Activated B cell treated with CpG ODN at 0.5 μM for 24 hours (primary cell): Measurements from ENCODE around the gene CNIH2. TPM values are rescaled to one million over a fixed set of nuclear protein-coding genes. Genes with fewer than 3 reads are reported as not detected.

Experiments
- ATAC-seq: fragments of 200-7000 bp; cut with Tn5 transposase; one replicate; pipeline ENCODE4 v1.10.0; 2021; ENCODE audit warnings: low read depth, mild to moderate bottlenecking, moderate library complexity
- CTCF ChIA-PET: fragments of 350-600 bp; sonication (Branson Sonifier 250); formaldehyde crosslinking; loops from one replicate; lab custom pipeline; 2021; ENCODE audit warnings: antibody characterized with exemption; lab: Charles Lee
- POLR2A ChIA-PET: fragments of 350-600 bp; sonication (Branson Sonifier 250); formaldehyde crosslinking; loops from one replicate; lab custom pipeline; 2021; ENCODE audit warnings: antibody characterized with exemption; lab: Charles Lee
- DNase-seq: peaks from one replicate; pipeline ENCODE4 v3.0.0; 2022
- H3K27ac Mint-ChIP-seq: one replicate; pipeline ENCODE4 v1.8.0; 2020; ENCODE audit warnings: mixed read lengths
- H3K27me3 Mint-ChIP-seq: one replicate; pipeline ENCODE4 v1.8.0; 2021; ENCODE audit warnings: mixed read lengths
- H3K36me3 Mint-ChIP-seq: one replicate; pipeline ENCODE4 v1.8.0; 2021; ENCODE audit warnings: low read depth, mixed read lengths
- H3K4me1 Mint-ChIP-seq: one replicate; pipeline ENCODE4 v1.8.0; 2021; ENCODE audit warnings: mixed read lengths
- H3K4me3 Mint-ChIP-seq: one replicate; pipeline ENCODE4 v1.8.0; 2020; ENCODE audit warnings: mild to moderate bottlenecking, mixed read lengths
- H3K9me3 Mint-ChIP-seq: one replicate; pipeline ENCODE4 v1.8.0; 2020; ENCODE audit warnings: mixed read lengths
- intact Hi-C: fragments of 100-400 bp; cut with micrococcal nuclease; formaldehyde crosslinking; loops from one replicate; pipeline ENCODE4 v1.15.1; 2024
- total RNA-seq: library from RNA; stranded (reverse); gene quantifications from 2 replicates; pipeline ENCODE4 v1.2.3, GENCODE V29; 2022
- TF ChIP-seq, protein P1 (sequence below): fragments of 200-600 bp; IDR thresholded peaks from one replicate; pipeline ENCODE4 v1.8.0; 2022; ENCODE audit warnings: antibody characterized with exemption, mild to moderate bottlenecking

Gene CNIH2
- total RNA-seq, result 0.93 and 1.0 TPM in 2 replicates

DNA sequence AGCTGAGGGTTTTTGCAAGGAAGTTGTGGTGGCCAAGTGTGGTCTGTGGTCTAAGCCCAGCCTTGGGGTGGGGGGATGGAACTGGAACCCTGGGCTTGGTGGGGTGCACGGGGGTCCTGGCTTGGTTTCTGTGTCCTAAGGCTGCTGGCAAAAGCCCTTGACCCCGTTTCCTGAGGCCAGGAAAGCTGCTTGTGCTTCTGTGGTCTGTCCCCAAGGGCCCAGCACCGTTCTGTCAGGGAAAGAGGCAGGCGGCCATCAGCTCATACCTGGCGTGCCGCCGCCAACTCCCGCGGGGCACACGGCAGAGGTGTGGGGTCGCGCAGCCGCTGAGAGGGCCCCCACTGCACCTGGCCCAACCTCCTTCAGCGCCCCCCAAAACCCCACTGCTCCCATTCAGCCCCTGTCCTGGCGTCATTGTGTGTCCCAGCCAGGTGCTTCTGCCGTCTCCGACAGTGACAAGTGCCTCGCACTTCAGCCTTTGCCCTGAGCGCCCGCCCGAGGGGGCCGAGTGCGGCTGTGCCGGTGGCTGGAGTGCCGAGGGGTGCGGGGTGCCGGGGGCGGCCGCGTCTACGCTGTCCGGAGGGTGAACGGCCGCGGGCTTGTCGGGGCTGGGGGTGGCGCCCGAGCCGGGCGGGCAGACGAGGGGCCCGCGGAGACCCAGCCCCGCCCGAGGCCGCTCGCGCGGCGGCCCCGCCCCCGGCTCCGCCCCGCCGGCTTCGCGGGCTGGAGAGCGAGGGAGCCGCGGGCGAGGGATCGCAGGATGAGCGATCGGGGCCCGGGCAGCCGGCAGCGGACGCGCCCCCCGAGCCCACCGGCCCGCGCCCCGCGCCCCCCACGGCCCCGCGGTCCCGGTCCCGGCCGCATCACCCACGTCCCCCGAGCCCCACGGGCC lies at the start of gene CNIH2:
CNIH2 (plus strand) TSS at position 705 of the 892 bp plus-strand sequence. CDS start 282 bp downstream, outside the sequence.
- Mint-ChIP-seq H3K27me3 (no peaks in the 10 kb centered on the region), H3K4me1 (peaks cover 34% of the 10 kb centered on the region), H3K36me3 (peaks cover 40% of the 10 kb centered on the region), H3K27ac (no peak within 1 kb of the TSS), H3K9me3 (no peaks in the 10 kb centered on the region), H3K4me3 (peak within 1 kb of the TSS; percentile 53)
- TF ChIP-seq, protein P1, sequence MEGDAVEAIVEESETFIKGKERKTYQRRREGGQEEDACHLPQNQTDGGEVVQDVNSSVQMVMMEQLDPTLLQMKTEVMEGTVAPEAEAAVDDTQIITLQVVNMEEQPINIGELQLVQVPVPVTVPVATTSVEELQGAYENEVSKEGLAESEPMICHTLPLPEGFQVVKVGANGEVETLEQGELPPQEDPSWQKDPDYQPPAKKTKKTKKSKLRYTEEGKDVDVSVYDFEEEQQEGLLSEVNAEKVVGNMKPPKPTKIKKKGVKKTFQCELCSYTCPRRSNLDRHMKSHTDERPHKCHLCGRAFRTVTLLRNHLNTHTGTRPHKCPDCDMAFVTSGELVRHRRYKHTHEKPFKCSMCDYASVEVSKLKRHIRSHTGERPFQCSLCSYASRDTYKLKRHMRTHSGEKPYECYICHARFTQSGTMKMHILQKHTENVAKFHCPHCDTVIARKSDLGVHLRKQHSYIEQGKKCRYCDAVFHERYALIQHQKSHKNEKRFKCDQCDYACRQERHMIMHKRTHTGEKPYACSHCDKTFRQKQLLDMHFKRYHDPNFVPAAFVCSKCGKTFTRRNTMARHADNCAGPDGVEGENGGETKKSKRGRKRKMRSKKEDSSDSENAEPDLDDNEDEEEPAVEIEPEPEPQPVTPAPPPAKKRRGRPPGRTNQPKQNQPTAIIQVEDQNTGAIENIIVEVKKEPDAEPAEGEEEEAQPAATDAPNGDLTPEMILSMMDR, result no peak
- ChIA-PET POLR2A (interaction anchor here (0.6 to 1.5 kb wide), 4 partner anchors 9 to 1328 kb away, joined by 4 to 9 read pairs (median 7); partner anchors contain the start of gene YIF1A), CTCF (no interaction called here)
- intact Hi-C loops, result loop anchor here (1.0 kb wide), 1 partner anchor 9 kb away; the partner anchor contains the start of gene RAB1B
- DNase-seq (peak; percentile 73), ATAC-seq (peak; percentile 35)

DNA sequence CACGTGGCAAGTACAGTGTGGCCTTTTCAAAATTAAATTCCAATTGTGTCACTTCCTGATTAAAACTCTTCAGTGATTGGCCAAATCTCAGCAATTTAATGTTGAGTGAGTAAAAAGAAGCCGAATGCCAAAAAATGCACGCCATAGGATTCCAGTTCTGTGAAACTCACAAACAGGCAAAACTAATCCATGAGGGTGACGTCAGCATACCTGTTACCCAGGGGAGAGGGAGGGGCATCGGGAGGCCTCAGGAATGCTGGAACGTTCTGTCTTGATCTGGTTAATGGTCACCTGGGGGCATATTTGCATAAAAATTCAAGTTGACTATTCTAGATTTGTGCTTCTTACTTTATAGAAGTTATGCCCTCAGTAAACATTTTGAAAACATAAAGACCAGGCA lies 49.5 kb upstream of the CNIH2 start:
- H3K27me3 Mint-ChIP-seq, result no peaks in the 10 kb centered on the region
- H3K27ac Mint-ChIP-seq, result no peak overlapping the region
- POLR2A ChIA-PET, result no interaction called here
- H3K4me3 Mint-ChIP-seq, result no peak overlapping the region
- intact Hi-C loops, result no loop called here
- ATAC-seq (no peak), DNase-seq (no peak)
- TF ChIP-seq, protein P1, result no peak
- H3K36me3 Mint-ChIP-seq, result peaks cover 79% of the 10 kb centered on the region
- no peaks in the 10 kb centered on the region for H3K9me3 Mint-ChIP-seq
- CTCF ChIA-PET, result no interaction called here
- H3K4me1 Mint-ChIP-seq, result no peaks in the 10 kb centered on the region

DNA sequence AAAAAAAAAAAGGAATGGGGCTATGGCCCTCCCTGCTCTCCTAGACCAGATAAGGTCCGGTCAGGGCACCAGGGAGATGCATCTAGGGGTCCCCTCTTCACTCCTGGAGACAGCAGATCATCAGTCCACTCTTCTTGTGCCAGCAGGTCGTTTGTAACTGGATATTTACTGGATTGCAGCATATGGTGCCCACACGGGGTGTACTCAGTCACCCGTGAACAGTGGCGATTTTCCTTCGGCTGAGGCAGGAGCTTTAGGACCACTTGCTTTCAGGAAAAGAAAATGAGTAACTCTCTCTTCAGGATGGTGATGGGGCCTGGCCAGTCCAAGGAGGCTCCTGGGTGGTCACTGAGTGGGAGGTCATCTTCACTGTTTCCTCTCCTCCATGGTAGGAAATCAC lies 47.8 kb upstream of the CNIH2 start:
- POLR2A ChIA-PET, result no interaction called here

DNA sequence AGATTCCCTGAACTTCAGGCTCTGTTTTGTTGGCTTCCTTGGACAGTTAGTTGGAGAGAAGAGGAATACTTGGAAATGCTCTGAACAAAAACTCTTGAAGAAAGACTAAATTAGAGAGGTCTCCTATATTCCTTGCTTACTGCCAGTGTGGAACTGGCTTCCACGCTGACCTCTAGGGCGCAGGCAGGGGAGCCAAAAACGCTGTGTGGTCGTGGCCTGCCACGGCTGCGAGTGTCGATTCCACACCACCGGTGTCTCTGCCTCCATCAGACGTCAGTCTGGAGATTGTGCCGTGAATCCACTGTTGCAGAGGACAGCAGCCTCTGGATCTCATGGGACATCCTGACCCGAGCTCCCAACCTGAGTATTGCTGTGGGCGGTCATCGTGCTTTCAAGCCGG lies 47.0 kb upstream of the CNIH2 start:
- H3K27me3 Mint-ChIP-seq, result no peaks in the 10 kb centered on the region
- H3K4me1 Mint-ChIP-seq, result no peaks in the 10 kb centered on the region
- H3K27ac Mint-ChIP-seq, result no peak overlapping the region
- peaks cover 85% of the 10 kb centered on the region for H3K36me3 Mint-ChIP-seq
- ChIA-PET CTCF (no interaction called here), POLR2A (no interaction called here)
- intact Hi-C loops, result no loop called here
- ATAC-seq (no peak), DNase-seq (no peak)
- no peaks in the 10 kb centered on the region for H3K9me3 Mint-ChIP-seq
- H3K4me3 Mint-ChIP-seq, result no peak overlapping the region
- TF ChIP-seq, protein P1, result no peak

More for the DNA sequence above, 47.8 kb upstream of the CNIH2 start:
- Mint-ChIP-seq H3K27ac (no peak overlapping the region), H3K4me1 (no peaks in the 10 kb centered on the region), H3K27me3 (no peaks in the 10 kb centered on the region), H3K9me3 (no peaks in the 10 kb centered on the region), H3K4me3 (no peak overlapping the region), H3K36me3 (peaks cover 80% of the 10 kb centered on the region)
- intact Hi-C loops, result no loop called here
- CTCF ChIA-PET, result no interaction called here
- DNase-seq (no peak), ATAC-seq (no peak)
- TF ChIP-seq, protein P1, result no peak

- Mint-ChIP-seq H3K36me3 (peaks cover 86% of the 10 kb centered on the region), H3K9me3 (no peaks in the 10 kb centered on the region), H3K4me1 (no peaks in the 10 kb centered on the region), H3K4me3 (no peak overlapping the region), H3K27me3 (no peaks in the 10 kb centered on the region), H3K27ac (peak overlapping the region; percentile 41)
- ChIA-PET POLR2A (no interaction called here), CTCF (no interaction called here)
- no peak for ATAC-seq
- DNase-seq, result no peak
- intact Hi-C loops, result no loop called here
- TF ChIP-seq, protein P1, result no peak
These were observed 46.4 kb upstream of the CNIH2 start for GRCh38 chr11:66231561-66231960.
